Measurements from ENCODE around the gene SARDH.

The SARDH gene

DNA sequence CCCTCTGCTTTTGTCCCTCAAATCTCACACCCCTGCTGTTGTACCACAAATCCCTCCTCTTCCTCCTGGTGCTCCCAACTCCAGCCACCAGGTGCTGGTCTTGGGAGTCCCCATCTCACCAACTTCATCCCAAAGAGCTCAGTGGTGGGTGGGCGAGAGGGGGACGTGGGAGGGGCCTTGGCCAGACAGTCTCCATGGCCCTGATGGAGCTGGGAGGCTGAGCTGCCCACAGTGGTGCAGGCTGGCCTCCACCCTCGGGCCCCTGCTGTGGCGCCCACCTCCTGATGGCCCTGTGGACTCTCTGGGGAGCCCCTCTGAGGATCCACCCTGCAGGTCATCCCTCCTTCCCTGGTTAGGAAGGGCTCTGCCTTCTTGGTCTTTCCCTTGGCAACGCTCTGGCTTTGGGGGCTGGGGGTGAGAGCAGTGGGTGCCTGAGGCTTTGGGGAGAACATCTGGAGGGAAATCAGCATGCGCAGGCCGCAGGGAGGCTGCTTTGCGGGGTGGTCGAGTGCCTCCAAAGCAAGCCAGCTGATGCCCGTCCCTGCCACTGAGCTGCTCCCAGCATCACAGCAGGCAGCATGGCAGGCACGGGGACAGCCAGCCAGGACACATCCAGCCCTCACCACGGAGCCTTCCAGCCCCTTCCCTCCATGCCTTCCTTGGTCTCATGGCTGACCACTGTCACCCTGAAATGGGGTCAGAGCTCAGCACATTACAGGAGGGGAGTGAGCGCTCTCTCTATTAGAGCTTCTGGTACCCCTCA is 121.3 kb downstream of the SARDH start:
- H3K9me3 ChIP-seq (ENCODE audit: severe bottlenecking), result no peaks in the 10 kb centered on the region
- H3K27me3 ChIP-seq (ENCODE audit: insufficient read depth, low read depth, severe bottlenecking), result no peaks in the 10 kb centered on the region
- no peaks in the 10 kb centered on the region for H3K36me3 ChIP-seq
- DNase-seq, result no peak
- no peak overlapping the region for H3K27ac ChIP-seq
- H3K4me3 ChIP-seq (ENCODE audit: low read depth, low read length), result no peak overlapping the region
- TF ChIP-seq, protein P1, sequence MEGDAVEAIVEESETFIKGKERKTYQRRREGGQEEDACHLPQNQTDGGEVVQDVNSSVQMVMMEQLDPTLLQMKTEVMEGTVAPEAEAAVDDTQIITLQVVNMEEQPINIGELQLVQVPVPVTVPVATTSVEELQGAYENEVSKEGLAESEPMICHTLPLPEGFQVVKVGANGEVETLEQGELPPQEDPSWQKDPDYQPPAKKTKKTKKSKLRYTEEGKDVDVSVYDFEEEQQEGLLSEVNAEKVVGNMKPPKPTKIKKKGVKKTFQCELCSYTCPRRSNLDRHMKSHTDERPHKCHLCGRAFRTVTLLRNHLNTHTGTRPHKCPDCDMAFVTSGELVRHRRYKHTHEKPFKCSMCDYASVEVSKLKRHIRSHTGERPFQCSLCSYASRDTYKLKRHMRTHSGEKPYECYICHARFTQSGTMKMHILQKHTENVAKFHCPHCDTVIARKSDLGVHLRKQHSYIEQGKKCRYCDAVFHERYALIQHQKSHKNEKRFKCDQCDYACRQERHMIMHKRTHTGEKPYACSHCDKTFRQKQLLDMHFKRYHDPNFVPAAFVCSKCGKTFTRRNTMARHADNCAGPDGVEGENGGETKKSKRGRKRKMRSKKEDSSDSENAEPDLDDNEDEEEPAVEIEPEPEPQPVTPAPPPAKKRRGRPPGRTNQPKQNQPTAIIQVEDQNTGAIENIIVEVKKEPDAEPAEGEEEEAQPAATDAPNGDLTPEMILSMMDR (IDR thresholded peaks at IDR 0.05; ENCODE audit: low read depth, low read length), result no peak

DNA sequence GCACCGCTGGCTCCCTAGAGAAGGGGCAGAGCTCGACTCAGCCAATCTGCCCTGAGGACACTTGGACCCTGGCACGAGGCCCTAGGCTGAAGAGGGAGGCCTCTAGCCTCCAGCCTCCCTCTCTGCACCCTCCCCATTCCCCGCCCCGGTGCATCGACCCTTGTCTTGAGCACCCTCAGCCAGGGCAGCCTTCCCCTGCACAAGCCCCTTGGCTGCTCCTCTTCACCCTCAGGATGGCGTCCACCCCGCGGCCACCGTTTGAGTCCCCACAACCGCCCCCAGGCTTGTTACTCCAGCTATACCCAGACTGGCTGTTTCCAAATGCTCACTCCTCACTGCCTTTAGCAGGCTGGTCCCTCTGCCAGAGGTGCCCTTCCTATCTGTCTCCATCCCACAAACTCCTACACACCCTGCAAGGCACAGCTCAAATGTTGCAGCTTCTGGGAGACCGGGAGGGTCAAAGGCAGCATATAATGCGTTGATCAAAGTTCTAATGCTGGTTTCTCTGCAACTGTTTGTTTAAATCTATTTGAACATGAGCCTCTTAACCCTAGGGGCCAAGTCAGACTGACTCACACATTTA is 122.5 kb downstream of the SARDH start:
- Histone ChIP-seq H3K27ac (no peak overlapping the region), H3K9me3 (ENCODE audit: severe bottlenecking) (no peaks in the 10 kb centered on the region), H3K36me3 (no peaks in the 10 kb centered on the region), H3K27me3 (ENCODE audit: insufficient read depth, low read depth, severe bottlenecking) (no peaks in the 10 kb centered on the region), H3K4me3 (ENCODE audit: low read depth, low read length) (no peak overlapping the region)
- TF ChIP-seq, protein P1 (IDR thresholded peaks at IDR 0.05; ENCODE audit: low read depth, low read length), result no peak
- no peak for DNase-seq

DNA sequence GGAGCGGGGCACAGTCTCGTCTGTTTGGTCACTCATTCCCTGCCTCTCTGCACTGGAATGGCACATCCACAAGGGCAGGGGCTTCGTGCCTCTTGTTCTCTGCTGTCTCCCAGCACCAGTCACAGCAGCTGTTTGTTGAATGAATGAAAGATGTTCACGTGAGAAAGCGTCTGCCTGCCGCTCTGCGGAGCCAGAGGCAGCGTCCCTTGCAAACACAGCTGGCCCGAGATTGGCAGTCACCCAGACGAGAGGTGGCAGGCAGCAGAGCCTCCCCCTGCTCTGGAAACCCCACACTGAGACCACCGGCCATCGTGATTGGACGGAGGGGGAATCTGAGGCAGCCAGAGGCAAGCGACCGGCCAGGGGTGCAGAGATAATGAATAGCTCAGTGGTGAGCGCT is 123.0 kb downstream of the SARDH start:
- Histone ChIP-seq H3K9me3 (ENCODE audit: severe bottlenecking) (no peaks in the 10 kb centered on the region), H3K27me3 (ENCODE audit: insufficient read depth, low read depth, severe bottlenecking) (no peaks in the 10 kb centered on the region), H3K36me3 (no peaks in the 10 kb centered on the region), H3K4me3 (ENCODE audit: low read depth, low read length) (no peak overlapping the region), H3K27ac (no peak overlapping the region)
- DNase-seq, result no peak
- TF ChIP-seq, protein P1 (IDR thresholded peaks at IDR 0.05; ENCODE audit: low read depth, low read length), result no peak

DNA sequence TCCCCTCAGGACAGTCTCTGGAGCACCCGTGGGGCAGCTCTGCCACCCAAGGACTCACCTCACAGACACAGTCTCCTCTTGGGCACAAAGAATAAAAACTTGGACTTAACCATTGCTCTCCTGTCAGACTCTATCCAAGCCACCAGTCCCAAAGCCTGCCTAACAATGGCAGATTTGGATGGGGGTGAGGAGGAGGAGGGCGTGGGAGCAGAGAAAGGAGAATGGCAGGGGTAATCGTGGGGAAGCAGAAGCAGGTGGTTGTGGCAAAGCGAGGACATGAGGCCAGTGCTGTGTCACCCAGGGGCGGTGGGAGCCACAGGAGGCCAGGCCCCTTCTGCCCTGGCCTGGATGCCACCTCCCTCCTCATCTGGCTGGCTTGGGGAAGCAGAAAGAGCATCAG is 123.5 kb downstream of the SARDH start:
- Histone ChIP-seq H3K4me3 (ENCODE audit: low read depth, low read length) (no peak overlapping the region), H3K36me3 (no peaks in the 10 kb centered on the region), H3K9me3 (ENCODE audit: severe bottlenecking) (no peaks in the 10 kb centered on the region), H3K27ac (no peak overlapping the region), H3K27me3 (ENCODE audit: insufficient read depth, low read depth, severe bottlenecking) (no peaks in the 10 kb centered on the region)
- TF ChIP-seq, protein P1 (IDR thresholded peaks at IDR 0.05; ENCODE audit: low read depth, low read length), result no peak
- no peak for DNase-seq

DNA sequence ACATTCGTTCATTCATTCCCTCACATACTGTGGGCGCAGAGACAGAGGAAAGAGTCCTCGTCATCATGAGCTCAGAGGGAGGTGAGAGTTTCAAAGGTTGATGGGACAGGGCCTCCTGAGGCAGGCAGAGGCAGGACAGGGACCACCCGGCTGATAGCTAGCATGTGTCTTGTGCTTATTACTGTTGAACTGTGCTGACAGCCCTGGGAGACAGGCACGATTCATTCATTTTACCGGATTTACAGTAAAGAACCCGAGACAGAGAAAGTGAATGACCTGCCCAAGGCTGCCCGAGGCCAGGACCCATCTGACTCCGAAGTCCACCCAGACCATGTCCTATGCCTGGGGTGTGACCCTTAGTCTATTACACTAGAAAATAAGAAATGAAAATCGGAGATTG is 124.1 kb downstream of the SARDH start:
- Histone ChIP-seq H3K4me3 (ENCODE audit: low read depth, low read length) (no peak overlapping the region), H3K27ac (no peak overlapping the region), H3K36me3 (no peaks in the 10 kb centered on the region), H3K27me3 (ENCODE audit: insufficient read depth, low read depth, severe bottlenecking) (no peaks in the 10 kb centered on the region), H3K9me3 (ENCODE audit: severe bottlenecking) (no peaks in the 10 kb centered on the region)
- TF ChIP-seq, protein P1 (IDR thresholded peaks at IDR 0.05; ENCODE audit: low read depth, low read length), result no peak
- DNase-seq, result no peak

All from WERI-Rb-1 (cell line).